ENCODE measurements around the gene PURA. TPM values are rescaled to one million over a fixed set of nuclear protein-coding genes. Genes with fewer than 3 reads are reported as not detected.

The PURA gene
- total RNA-seq, 6 donors from 2014 or later = 13.8 to 43.2 (median 22.7) TPM

DNA sequence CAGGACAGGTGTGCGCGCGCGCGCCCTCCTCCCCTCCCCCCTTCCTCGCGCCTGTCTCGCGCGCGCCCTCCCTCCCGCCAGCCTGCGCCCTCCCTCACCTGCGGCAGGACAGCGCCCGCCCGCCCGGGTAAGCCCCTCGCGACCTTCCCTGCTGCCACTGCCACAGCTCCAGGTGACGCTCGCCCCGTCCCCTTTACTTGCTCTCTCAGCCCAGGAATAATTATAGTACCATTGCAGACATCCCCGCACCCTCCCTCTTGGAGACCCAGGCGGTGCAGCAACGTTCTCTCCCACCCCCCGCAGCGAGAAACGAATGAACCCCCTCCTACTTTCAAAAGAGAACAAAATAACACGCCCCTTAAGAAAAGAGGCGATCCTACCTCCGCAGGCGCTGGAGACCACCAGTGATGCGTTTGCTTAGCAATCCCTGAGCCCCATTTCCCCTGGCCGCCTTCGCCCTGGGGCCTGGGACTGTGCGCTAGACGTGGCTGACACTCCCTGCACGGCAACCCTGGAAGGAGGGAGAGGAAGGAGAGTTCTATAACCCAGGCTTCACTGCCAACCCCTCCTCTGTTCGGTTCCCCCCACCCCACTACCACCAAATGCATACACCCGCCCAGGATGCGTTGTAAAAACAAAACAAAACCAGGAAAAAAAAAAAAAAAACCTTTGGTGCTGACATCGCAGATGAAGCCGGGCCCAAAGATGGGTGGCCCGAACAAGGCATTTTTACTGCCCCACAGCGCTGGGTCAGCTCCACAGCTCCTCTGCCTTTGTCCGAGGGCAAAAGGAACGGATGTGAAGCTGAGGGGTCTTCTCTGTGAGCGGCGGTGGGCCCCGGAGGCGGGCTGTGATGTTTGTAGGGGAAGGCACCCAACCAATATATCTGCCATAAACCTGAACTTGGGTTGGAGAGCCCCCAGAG, 5.6 kb upstream of the PURA start:
- Histone ChIP-seq H3K4me3 (peak overlapping the region; percentile 53 to 94 (median 82)), H3K36me3 (no peaks in the 10 kb centered on the region), H3K4me1 (peaks cover 35 to 52% (median 40%) of the 10 kb centered on the region in 4 donors), H3K27me3 (no peaks in the 10 kb centered on the region), H3K27ac (peak overlapping the region; percentile 94 to 98 (median 96)), H3K9me3 (no peaks in the 10 kb centered on the region)
- TF ChIP-seq POLR2A (IDR thresholded peaks at IDR 0.05) = no peak
- TF ChIP-seq EP300 (IDR thresholded peaks at IDR 0.05) = no peak
- ATAC-seq (ENCODE audit: low FRiP score in 2 of 2) (peak in 1 of 2 donors; percentile 15), DNase-seq (peak; percentile 24 to 63)
- WGBS, 2 donors = 2 to 6% methylated on average over 24 to 46 of the region's 52 CpGs

DNA sequence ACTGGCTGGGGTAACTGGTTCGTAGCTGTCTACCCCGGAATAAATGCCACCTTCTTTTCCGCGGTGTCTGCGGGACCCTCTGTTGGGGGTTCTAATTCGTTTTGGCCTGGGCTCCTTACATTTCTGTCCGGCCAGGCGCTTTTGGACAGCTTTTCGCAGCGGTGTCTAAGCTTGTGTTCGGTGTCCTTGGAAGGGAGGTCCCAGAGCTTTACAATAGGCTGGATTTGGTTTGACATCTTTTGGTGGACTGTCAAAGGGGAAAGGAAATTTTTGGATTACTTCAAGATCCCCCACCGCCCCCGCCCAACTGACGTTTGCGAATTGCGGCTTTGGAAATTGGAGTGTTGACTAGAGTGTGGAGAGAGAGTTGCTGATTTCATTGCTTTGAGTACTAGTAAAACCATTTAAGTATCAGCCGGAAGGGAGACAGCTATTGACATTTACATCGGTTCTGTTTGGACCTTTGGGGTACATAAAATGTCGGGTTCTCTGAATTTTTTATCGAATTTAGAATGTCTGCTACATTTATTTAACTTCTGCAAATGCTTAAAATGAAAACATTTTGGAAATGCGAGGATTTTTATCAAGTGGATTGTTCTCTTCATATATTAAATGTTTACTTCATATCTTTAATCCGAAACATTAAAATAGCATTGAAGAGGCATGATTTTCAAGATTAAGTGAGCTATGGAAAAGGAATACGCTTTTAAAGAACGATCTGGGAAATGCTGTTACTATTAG, 4.7 kb upstream of the PURA start:
- Histone ChIP-seq H3K27me3 (no peaks in the 10 kb centered on the region), H3K9me3 (peaks cover 0 to 5% (median 0%) of the 10 kb centered on the region in 4 donors), H3K4me3 (peak overlapping the region; percentile 53 to 94 (median 82)), H3K4me1 (peaks cover 38 to 55% (median 41%) of the 10 kb centered on the region in 4 donors), H3K36me3 (no peaks in the 10 kb centered on the region), H3K27ac (peak overlapping the region; percentile 94 to 98 (median 96))
- WGBS, 2 donors = 36 to 41% methylated on average over 24 of the region's 24 CpGs
- DNase-seq (peak in 1 of 2 donors; percentile 31), ATAC-seq (ENCODE audit: low FRiP score in 2 of 2) (no peak)
- TF ChIP-seq POLR2A (IDR thresholded peaks at IDR 0.05) (peak in 1 of 4 donors; percentile 15), CTCF (IDR thresholded peaks at IDR 0.05) (no peak)

DNA sequence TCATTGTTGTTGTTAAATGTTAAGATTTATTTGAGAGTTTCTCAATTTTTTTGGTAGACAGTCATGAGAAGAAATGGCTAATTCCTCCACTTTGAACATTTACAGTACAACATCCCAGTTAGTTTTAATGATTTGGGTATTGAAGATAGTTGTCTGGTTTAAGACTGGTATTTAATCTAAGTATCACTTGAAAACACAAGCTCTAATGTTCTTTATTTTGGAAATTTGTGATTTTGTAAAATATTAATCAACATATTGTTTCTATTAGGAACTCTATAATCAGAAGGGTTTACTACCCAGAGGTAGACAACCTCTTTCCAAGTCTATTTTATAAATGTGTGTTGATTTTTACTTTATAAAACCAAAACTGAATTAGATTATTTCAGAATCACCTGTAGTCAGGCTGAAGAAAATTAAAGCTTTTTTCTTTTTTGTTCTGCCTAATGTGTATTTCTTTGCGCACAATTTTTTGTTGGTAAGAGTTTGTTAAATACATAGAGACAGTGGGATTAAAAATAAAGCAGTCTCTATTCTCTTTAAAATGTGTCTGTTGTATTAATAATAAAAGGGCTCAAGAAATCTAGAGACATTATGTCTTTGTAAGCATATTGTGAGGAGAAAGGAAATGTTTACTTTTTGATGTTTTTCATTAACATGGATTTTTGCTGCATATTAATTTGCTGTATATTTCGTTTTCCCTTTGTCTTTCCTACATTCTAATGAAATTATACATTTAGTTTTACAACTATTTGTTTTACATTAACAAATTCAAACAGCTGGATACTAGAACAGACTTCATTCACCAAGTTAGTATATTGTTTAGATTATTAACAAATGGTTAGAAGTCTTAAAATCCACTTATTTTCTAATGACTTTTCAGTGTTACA, 3.9 kb upstream of the PURA start:
- H3K27me3 ChIP-seq = no peaks in the 10 kb centered on the region
- H3K4me3 ChIP-seq = peak overlapping the region in 2 of 4 donors; percentile 73 to 91
- H3K4me1 ChIP-seq = peaks cover 42 to 61% (median 45%) of the 10 kb centered on the region in 4 donors
- H3K27ac ChIP-seq = no peak overlapping the region
- H3K36me3 ChIP-seq = no peaks in the 10 kb centered on the region
- H3K9me3 ChIP-seq = peaks cover 0 to 5% (median 0%) of the 10 kb centered on the region in 4 donors
- TF ChIP-seq CTCF (IDR thresholded peaks at IDR 0.05) (no peak), POLR2A (IDR thresholded peaks at IDR 0.05) (no peak), EP300 (IDR thresholded peaks at IDR 0.05) (no peak), POLR2AphosphoS5 (IDR thresholded peaks at IDR 0.05) (no peak)
- DNase-seq = no peak
- 72 to 89% methylated on average over 2 of the region's 2 CpGs for WGBS, 2 donors
- ATAC-seq (ENCODE audit: low FRiP score in 2 of 2) = no peak

- no peak overlapping the region for H3K27ac ChIP-seq
- no peaks in the 10 kb centered on the region for H3K36me3 ChIP-seq
- DNase-seq = no peak
- 57 to 76% methylated on average over 1 of the region's 1 CpG for WGBS, 2 donors
- no peak overlapping the region for H3K4me3 ChIP-seq
- no peak for ATAC-seq (ENCODE audit: low FRiP score in 2 of 2)
- H3K4me1 ChIP-seq = peaks cover 48 to 67% (median 51%) of the 10 kb centered on the region in 4 donors
- peaks cover 0 to 5% (median 0%) of the 10 kb centered on the region in 4 donors for H3K9me3 ChIP-seq
- TF ChIP-seq CTCF (IDR thresholded peaks at IDR 0.05) (no peak), EP300 (IDR thresholded peaks at IDR 0.05) (no peak), POLR2AphosphoS5 (IDR thresholded peaks at IDR 0.05) (no peak), POLR2A (IDR thresholded peaks at IDR 0.05) (no peak)
- H3K27me3 ChIP-seq = no peaks in the 10 kb centered on the region
These were observed 3.3 kb upstream of the PURA start for GRCh38 chr5:140110646-140110957.

Data from upper lobe of left lung (tissue), 6 donors.